SK-N-MC (cell line): ENCODE data around the gene ANGPTL2.

Source experiments
- EZH2 ChIP-seq: fragments of 200-600 bp; sonication (generic); IDR thresholded peaks from one replicate; pipeline ENCODE4 v1.6.1; 2017; ENCODE audit warnings: antibody characterized with exemption
- FOXP2 ChIP-seq: optimal IDR thresholded peaks from 2 replicates; pipeline ENCODE3; 2011; ENCODE audit warnings: mild to moderate bottlenecking, moderate library complexity; ENCODE audit not compliant: insufficient read depth; ENCODE audit errors: extremely low read length, control extremely low read depth
- POLR2AphosphoS5 ChIP-seq: IDR thresholded peaks from 2 replicates; pipeline ENCODE4 v1.6.1; 2012; ENCODE audit warnings: mild to moderate bottlenecking, low read depth, low read length, borderline replicate concordance

GRCh38 chr9:127049044-127049443 is 73.4 kb downstream of the ANGPTL2 start:
- TF ChIP-seq EZH2 (no peak), POLR2AphosphoS5 (no peak), FOXP2 (no peak)
